Ishikawa (cell line): Measurements from ENCODE around the gene DNASE1L2.

Experiments used
- CEBPB ChIP-seq: IDR thresholded peaks from 2 replicates; pipeline ENCODE4 v1.6.1; 2012
- EGR1 ChIP-seq: IDR thresholded peaks from 2 replicates; pipeline ENCODE4 v1.6.1; 2012
- EP300 ChIP-seq: IDR thresholded peaks from 2 replicates; pipeline ENCODE4 v1.6.1; 2012; ENCODE audit warnings: borderline replicate concordance
- FOXM1 ChIP-seq: IDR thresholded peaks from 2 replicates; pipeline ENCODE4 v1.6.1; 2012; ENCODE audit warnings: low read depth, borderline replicate concordance
- NFIC ChIP-seq: IDR thresholded peaks from 2 replicates; pipeline ENCODE4 v1.6.1; 2012
- RAD21 ChIP-seq: IDR thresholded peaks from 2 replicates; pipeline ENCODE4 v1.6.1; 2012; ENCODE audit warnings: low read depth
- TAF1 ChIP-seq: IDR thresholded peaks from 2 replicates; pipeline ENCODE4 v1.6.1; 2012; ENCODE audit warnings: low read depth, mild to moderate bottlenecking
- TCF12 ChIP-seq: IDR thresholded peaks from 2 replicates; pipeline ENCODE4 v1.6.1; 2012; ENCODE audit warnings: low read depth
- YY1 ChIP-seq: IDR thresholded peaks from 2 replicates; pipeline ENCODE4 v1.6.1; 2012; ENCODE audit warnings: low read depth
- TF ChIP-seq, protein P1 (sequence below): IDR thresholded peaks from 2 replicates; pipeline ENCODE4 v1.6.1; 2012
- TF ChIP-seq, protein P2 (sequence below): IDR thresholded peaks from 2 replicates; pipeline ENCODE4 v1.6.1; 2012; ENCODE audit warnings: low read depth, mild to moderate bottlenecking

DNA sequence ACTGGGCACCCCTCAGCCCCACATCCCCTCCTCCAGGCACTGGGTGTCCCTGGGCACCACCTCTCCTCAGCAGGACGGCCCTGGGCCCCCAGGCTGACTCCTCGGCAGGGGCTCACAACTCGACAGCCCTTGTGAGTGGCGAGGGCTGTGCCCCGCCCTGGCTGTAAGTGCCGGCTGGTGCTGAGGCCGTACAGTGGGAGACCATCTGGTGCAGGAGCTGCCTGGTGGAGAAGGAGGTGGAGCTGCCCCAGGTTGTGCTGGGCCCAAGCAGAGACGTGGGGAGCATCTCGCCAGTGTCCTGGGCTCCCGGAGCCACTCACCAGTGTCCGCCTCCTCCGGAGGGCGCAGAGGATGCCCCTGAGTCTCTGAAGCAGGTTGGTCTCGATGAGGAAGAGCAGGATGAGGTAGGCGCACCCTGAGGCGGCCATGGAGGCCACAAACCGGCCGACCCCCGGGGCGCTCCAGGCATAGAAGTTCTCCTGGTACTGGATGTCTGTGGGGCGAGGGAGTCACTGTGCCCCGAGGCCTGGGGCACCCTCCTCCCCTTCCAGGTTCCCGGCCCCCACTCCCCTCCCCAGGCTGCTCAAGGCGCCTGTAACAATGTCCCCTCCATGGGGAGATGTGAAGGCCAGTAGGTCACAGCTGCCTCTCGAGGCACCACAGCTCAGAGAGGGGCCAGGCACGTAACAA, 46.8 kb downstream of the DNASE1L2 start:
- TF ChIP-seq EP300 (no peak), YY1 (no peak), TAF1 (no peak), FOXM1 (no peak), CEBPB (no peak), RAD21 (no peak), EGR1 (no peak), NFIC (no peak), TCF12 (no peak)
- TF ChIP-seq, protein P1, sequence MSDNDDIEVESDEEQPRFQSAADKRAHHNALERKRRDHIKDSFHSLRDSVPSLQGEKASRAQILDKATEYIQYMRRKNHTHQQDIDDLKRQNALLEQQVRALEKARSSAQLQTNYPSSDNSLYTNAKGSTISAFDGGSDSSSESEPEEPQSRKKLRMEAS: no peak
- TF ChIP-seq, protein P2, sequence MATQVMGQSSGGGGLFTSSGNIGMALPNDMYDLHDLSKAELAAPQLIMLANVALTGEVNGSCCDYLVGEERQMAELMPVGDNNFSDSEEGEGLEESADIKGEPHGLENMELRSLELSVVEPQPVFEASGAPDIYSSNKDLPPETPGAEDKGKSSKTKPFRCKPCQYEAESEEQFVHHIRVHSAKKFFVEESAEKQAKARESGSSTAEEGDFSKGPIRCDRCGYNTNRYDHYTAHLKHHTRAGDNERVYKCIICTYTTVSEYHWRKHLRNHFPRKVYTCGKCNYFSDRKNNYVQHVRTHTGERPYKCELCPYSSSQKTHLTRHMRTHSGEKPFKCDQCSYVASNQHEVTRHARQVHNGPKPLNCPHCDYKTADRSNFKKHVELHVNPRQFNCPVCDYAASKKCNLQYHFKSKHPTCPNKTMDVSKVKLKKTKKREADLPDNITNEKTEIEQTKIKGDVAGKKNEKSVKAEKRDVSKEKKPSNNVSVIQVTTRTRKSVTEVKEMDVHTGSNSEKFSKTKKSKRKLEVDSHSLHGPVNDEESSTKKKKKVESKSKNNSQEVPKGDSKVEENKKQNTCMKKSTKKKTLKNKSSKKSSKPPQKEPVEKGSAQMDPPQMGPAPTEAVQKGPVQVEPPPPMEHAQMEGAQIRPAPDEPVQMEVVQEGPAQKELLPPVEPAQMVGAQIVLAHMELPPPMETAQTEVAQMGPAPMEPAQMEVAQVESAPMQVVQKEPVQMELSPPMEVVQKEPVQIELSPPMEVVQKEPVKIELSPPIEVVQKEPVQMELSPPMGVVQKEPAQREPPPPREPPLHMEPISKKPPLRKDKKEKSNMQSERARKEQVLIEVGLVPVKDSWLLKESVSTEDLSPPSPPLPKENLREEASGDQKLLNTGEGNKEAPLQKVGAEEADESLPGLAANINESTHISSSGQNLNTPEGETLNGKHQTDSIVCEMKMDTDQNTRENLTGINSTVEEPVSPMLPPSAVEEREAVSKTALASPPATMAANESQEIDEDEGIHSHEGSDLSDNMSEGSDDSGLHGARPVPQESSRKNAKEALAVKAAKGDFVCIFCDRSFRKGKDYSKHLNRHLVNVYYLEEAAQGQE: no peak
